ENCODE measurements around the gene ORAI2. TPM values are rescaled to one million over a fixed set of nuclear protein-coding genes. Genes with fewer than 3 reads are reported as not detected.

Gene ORAI2
- total and polyA plus RNA-seq, 2 of the 4 experiments (the other 2 are of a cell fraction) = 52.0 to 58.3 TPM

DNA sequence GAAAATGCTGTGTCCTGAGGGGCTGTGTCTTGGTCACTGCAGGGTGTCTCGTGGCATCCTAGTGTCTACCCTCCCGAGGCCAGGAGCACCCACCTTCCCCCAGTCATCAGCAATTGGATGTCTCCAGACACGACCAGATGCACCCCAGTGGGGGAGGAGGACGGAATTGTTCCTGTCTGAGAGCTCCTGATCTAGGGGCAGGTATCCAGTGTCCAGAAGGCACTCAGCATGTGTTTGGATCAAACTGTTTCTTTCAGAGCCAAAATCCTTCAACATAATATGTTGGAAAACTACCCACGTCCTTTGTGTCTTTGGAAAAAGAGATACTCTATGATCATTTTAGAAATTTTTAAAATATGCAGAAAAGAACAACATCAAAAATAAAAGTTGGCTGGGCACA, 20.3 kb upstream of the ORAI2 start:
- no peaks in the 10 kb centered on the region for H3K27me3 ChIP-seq (ENCODE audit: control insufficient read depth, insufficient read depth, low read length)
- no TSS peak for BruUV-seq (replicated peaks)
- no peak overlapping the region for H4K91ac ChIP-seq (ENCODE audit: insufficient read depth, low read depth, low read length)
- no peak overlapping the region for H2BK120ac ChIP-seq (ENCODE audit: low read depth, low read length)
- H2BK5ac ChIP-seq (ENCODE audit: low read depth, low read length, poor library complexity, severe bottlenecking) = no peak overlapping the region
- H3K9ac ChIP-seq (ENCODE audit: low read depth, low read length) = no peak overlapping the region
- ChIA-PET POLR2A (ENCODE audit: unreplicated experiment) (no interaction called here), CTCF (interaction anchor here (1.7 kb wide), 1 partner anchor 9 kb away, joined by 5 read pairs; no protein-coding TSS in a partner anchor)
- no peak overlapping the region for H3K14ac ChIP-seq (replicated peaks; ENCODE audit: low read depth, low read length)
- dilution Hi-C loops (cut with HindIII; ENCODE audit: low sequenced_read_pairs, unreplicated experiment) = no loop called here
- H3K36me3 ChIP-seq (ENCODE audit: control insufficient read depth, insufficient read depth, low read length) = peaks cover 51% of the 10 kb centered on the region
- peaks cover 32 to 65% of the 10 kb centered on the region in 2 experiments for H3K79me1 ChIP-seq (ENCODE audit: low read depth in 1 of 2, low read length in 2 of 2)
- H4K8ac ChIP-seq (ENCODE audit: low read depth in 2 of 2, low read length in 2 of 2) = no peak overlapping the region; a peak in 1 of 4 replicates
- peaks cover 3% of the 10 kb centered on the region; the same call in 1 of the 2 replicates for H3K9me1 ChIP-seq (ENCODE audit: insufficient read depth, low read length)
- H3K18ac ChIP-seq (ENCODE audit: low read depth, low read length) = no peak overlapping the region
- H3K56ac ChIP-seq (ENCODE audit: extremely low read depth, insufficient read depth, low read length) = no peak overlapping the region
- TF ChIP-seq CHD1 (IDR thresholded peaks at IDR 0.05; ENCODE audit: low read depth, low read length) (no peak), CEBPB (IDR thresholded peaks at IDR 0.05; ENCODE audit: low read depth, low read length) (no peak), NFE2L2 (IDR thresholded peaks at IDR 0.05; ENCODE audit: low read depth, low read length) (no peak)
- H2AK9ac ChIP-seq (replicated peaks; ENCODE audit: low read depth, low read length, poor library complexity) = no peak overlapping the region
- H2AFZ ChIP-seq (replicated peaks; ENCODE audit: low read length, poor library complexity) = no peak overlapping the region
- in situ Hi-C loops (cut with MboI; ENCODE audit: low sequenced_read_pairs) = no loop called here
- no peak for DNase-seq
- H3K23ac ChIP-seq (ENCODE audit: low read depth, low read length) = no peak overlapping the region
- H4K20me1 ChIP-seq (ENCODE audit: insufficient read depth, low read length) = peaks cover 13% of the 10 kb centered on the region
- no peak overlapping the region for H2BK20ac ChIP-seq (ENCODE audit: low read depth, low read length)
- H2BK15ac ChIP-seq (ENCODE audit: low read depth, low read length) = no peak overlapping the region
- ATAC-seq (ENCODE audit: low read depth) = no peak
- no peaks in the 10 kb centered on the region for H3K9me3 ChIP-seq (ENCODE audit: control insufficient read depth, insufficient read depth, low read length)
- H3K4me3 ChIP-seq (ENCODE audit: insufficient read depth, low read depth, low read length) = no peak overlapping the region
- H3K4ac ChIP-seq (ENCODE audit: low read depth, low read length) = no peak overlapping the region
- no peaks in the 10 kb centered on the region for H3K4me1 ChIP-seq (ENCODE audit: control insufficient read depth, insufficient read depth, low read length)
- H4K5ac ChIP-seq (ENCODE audit: low read depth, low read length) = no peak overlapping the region
- WGBS, 2 experiments (ENCODE audit: extremely low coverage in 2 of 2, insufficient read length in 1 of 2) = no CpG with 5 or more reads among the region's 5 CpGs
- H3K27ac ChIP-seq (ENCODE audit: insufficient read depth, low read length) = no peak overlapping the region
- H2AK5ac ChIP-seq (ENCODE audit: low read depth, low read length) = no peak overlapping the region
- no peak overlapping the region for H3K4me2 ChIP-seq (ENCODE audit: low read depth, low read length)
- intact Hi-C loops (cut with micrococcal nuclease) = no loop called here

All from IMR-90 (cell line).